WTC11 (cell line): ENCODE measurements around the gene STX2. TPM values are rescaled to one million over a fixed set of nuclear protein-coding genes. Genes with fewer than 3 reads are reported as not detected.

Experiments
- ATAC-seq: fragments of 200-7000 bp; cut with Tn5 transposase; 2 replicates; pipeline ENCODE4 v1.10.0; 2021; ENCODE audit warnings: mild to moderate bottlenecking, moderate library complexity
- CTCF ChIA-PET: fragments of 300-600 bp; sonication (Branson Sonifier 250); formaldehyde crosslinking; loops from one replicate; lab custom pipeline; 2021; ENCODE audit warnings: antibody characterized with exemption; lab: Charles Lee
- POLR2A ChIA-PET: fragments of 350-600 bp; sonication (Branson Sonifier 250); formaldehyde crosslinking; loops from one replicate; lab custom pipeline; 2021; ENCODE audit warnings: antibody characterized with exemption; lab: Charles Lee
- DNase-seq: peaks from one replicate; pipeline ENCODE4 v3.0.0; 2021; ENCODE audit warnings: low spot score
- H3K27ac Mint-ChIP-seq: 2 replicates; pipeline ENCODE4 v1.8.0; 2021; ENCODE audit warnings: mixed read lengths
- H3K27me3 Mint-ChIP-seq: 2 replicates; pipeline ENCODE4 v1.8.0; 2021; ENCODE audit warnings: low read depth, mild to moderate bottlenecking, moderate library complexity, mixed read lengths
- H3K36me3 Mint-ChIP-seq: 2 replicates; pipeline ENCODE4 v1.8.0; 2021; ENCODE audit warnings: mixed read lengths
- H3K4me1 Mint-ChIP-seq: 2 replicates; pipeline ENCODE4 v1.8.0; 2022; ENCODE audit warnings: mixed read lengths
- H3K4me3 Mint-ChIP-seq: 2 replicates; pipeline ENCODE4 v1.8.0; 2021; ENCODE audit warnings: mild to moderate bottlenecking, moderate library complexity, mixed read lengths
- H3K9me3 Mint-ChIP-seq: 2 replicates; pipeline ENCODE4 v1.8.0; 2021; ENCODE audit warnings: mixed read lengths
- AR ChIP-seq: fragments of 250-450 bp; sonication (Bioruptor Pico); IDR thresholded peaks from 2 replicates; pipeline ENCODE4 v1.9.0; 2021; ENCODE audit warnings: mild to moderate bottlenecking
- ATF3 ChIP-seq: sonication (generic); formaldehyde crosslinking; conservative IDR thresholded peaks from 2 replicates; pipeline ENCODE4 v1.8.1; 2022; ENCODE audit warnings: mild to moderate bottlenecking, missing genetic modification reagents
- CDX4 ChIP-seq: fragments of 250-450 bp; sonication (Bioruptor Pico); IDR thresholded peaks from 2 replicates; pipeline ENCODE4 v1.9.0; 2021; ENCODE audit warnings: moderate library complexity, mild to moderate bottlenecking, inconsistent platforms, borderline replicate concordance
- EMX1 ChIP-seq: fragments of 250-450 bp; sonication (Bioruptor Pico); IDR thresholded peaks from 2 replicates; pipeline ENCODE4 v1.8.0; 2021; ENCODE audit warnings: mild to moderate bottlenecking
- GTF2I ChIP-seq: fragments of 250-450 bp; sonication (Bioruptor Pico); conservative IDR thresholded peaks from 2 replicates; pipeline ENCODE4 v1.4.0; 2021; ENCODE audit warnings: mild to moderate bottlenecking
- MAX ChIP-seq: sonication (generic); formaldehyde crosslinking; IDR thresholded peaks from 2 replicates; pipeline ENCODE4 v1.8.0; 2022; ENCODE audit warnings: mild to moderate bottlenecking, missing genetic modification reagents
- MYBL2 ChIP-seq: sonication (generic); formaldehyde crosslinking; IDR thresholded peaks from 2 replicates; pipeline ENCODE4 v1.8.1; 2023; ENCODE audit warnings: mild to moderate bottlenecking, moderate library complexity, missing genetic modification reagents
- NFE2L1 ChIP-seq: sonication (generic); formaldehyde crosslinking; IDR thresholded peaks from 2 replicates; pipeline ENCODE4 v1.8.1; 2023; ENCODE audit warnings: missing genetic modification reagents
- PRDM15 ChIP-seq: sonication (generic); formaldehyde crosslinking; IDR thresholded peaks from 2 replicates; pipeline ENCODE4 v1.8.0; 2022; ENCODE audit warnings: missing genetic modification reagents
- PRRX2 ChIP-seq: fragments of 250-450 bp; sonication (Bioruptor Pico); IDR thresholded peaks from 2 replicates; pipeline ENCODE4 v1.8.0; 2021; ENCODE audit warnings: mild to moderate bottlenecking
- SOX15 ChIP-seq: fragments of 250-450 bp; sonication (Bioruptor Pico); IDR thresholded peaks from 2 replicates; pipeline ENCODE4 v1.9.0; 2021; ENCODE audit warnings: mild to moderate bottlenecking
- ZNF138 ChIP-seq: sonication (generic); formaldehyde crosslinking; conservative IDR thresholded peaks from 2 replicates; pipeline ENCODE4 v1.8.1; 2022; ENCODE audit warnings: mild to moderate bottlenecking, moderate library complexity, missing genetic modification reagents
- ZNF232 ChIP-seq: sonication (generic); formaldehyde crosslinking; IDR thresholded peaks from 2 replicates; pipeline ENCODE4 v1.8.0; 2022; ENCODE audit warnings: mild to moderate bottlenecking, missing genetic modification reagents
- ZNF317 ChIP-seq: sonication (generic); formaldehyde crosslinking; IDR thresholded peaks from 2 replicates; pipeline ENCODE4 v1.8.1; 2023; ENCODE audit warnings: low read depth, mild to moderate bottlenecking, moderate library complexity, missing genetic modification reagents, borderline replicate concordance
- ZNF423 ChIP-seq: fragments of 250-450 bp; sonication (Bioruptor Pico); IDR thresholded peaks from 2 replicates; pipeline ENCODE4 v2.1.2; 2022; ENCODE audit warnings: mild to moderate bottlenecking, moderate library complexity
- ZNF512 ChIP-seq: sonication (generic); formaldehyde crosslinking; IDR thresholded peaks from 2 replicates; pipeline ENCODE4 v1.8.1; 2022; ENCODE audit warnings: missing genetic modification reagents, borderline replicate concordance
- total RNA-seq: library from RNA; stranded (reverse); gene quantifications from 3 replicates; pipeline ENCODE4 v1.2.3, GENCODE V29; 2021

The STX2 gene
- total RNA-seq, 1 experiment from 2014 or later: 22.7 TPM

GRCh38 chr12:130766470-130766869, 72.6 kb downstream of the STX2 start (continued):
- TF ChIP-seq CDX4 (CRISPR knock-in tag) (no peak), PRDM15 (no peak)

GRCh38 chr12:130765186-130765659, 73.8 kb downstream of the STX2 start:
- Mint-ChIP-seq H3K27me3 (no peaks in the 10 kb centered on the region), H3K36me3 (no peaks in the 10 kb centered on the region), H3K9me3 (no peaks in the 10 kb centered on the region)
- ATAC-seq: no peak
- DNase-seq: no peak
- ChIA-PET CTCF (no interaction called here), POLR2A (no interaction called here)
- TF ChIP-seq ATF3 (CRISPR knock-in tag) (peak; percentile 67; the same call in 1 of the 2 replicates), EMX1 (0 out of 2 replicates have a peak, but pooled peaks have one; percentile 23), SOX15 (CRISPR knock-in tag) (0 out of 2 replicates have a peak, but pooled peaks have one; percentile 5), MYBL2 (no peak)
- TF ChIP-seq, all 79 proteins: peak for 3
- Mint-ChIP-seq H3K4me3 (no peak overlapping the region), H3K27ac (no peak overlapping the region), H3K4me1 (no peaks in the 10 kb centered on the region)

GRCh38 chr12:130764475-130765185, 74.4 kb downstream of the STX2 start:
- CTCF ChIA-PET: no interaction called here
- ATAC-seq: no peak
- 0 out of 2 replicates have a peak, but pooled peaks have one; percentile 10 for TF ChIP-seq EMX1
- TF ChIP-seq PRRX2 (CRISPR knock-in tag): no peak
- 0 out of 2 replicates have a peak, but pooled peaks have one; percentile 23 for TF ChIP-seq ZNF512 (CRISPR knock-in tag)
- 0 out of 2 replicates have a peak, but pooled peaks have one; percentile 16 for TF ChIP-seq NFE2L1 (CRISPR knock-in tag)
- TF ChIP-seq, all 79 proteins: peak for 3

GRCh38 chr12:130764073-130764472, 75.0 kb downstream of the STX2 start:
- Mint-ChIP-seq H3K4me1 (no peaks in the 10 kb centered on the region), H3K4me3 (no peak overlapping the region), H3K9me3 (no peaks in the 10 kb centered on the region), H3K27me3 (no peaks in the 10 kb centered on the region), H3K36me3 (no peaks in the 10 kb centered on the region), H3K27ac (no peak overlapping the region)
- ATAC-seq (no peak), DNase-seq (no peak)
- ChIA-PET CTCF (no interaction called here), POLR2A (no interaction called here)
- TF ChIP-seq PRRX2 (CRISPR knock-in tag): no peak
- TF ChIP-seq GTF2I (CRISPR knock-in tag): no peak
- no peak for TF ChIP-seq ZNF423 (CRISPR knock-in tag)
- TF ChIP-seq ZNF317 (CRISPR knock-in tag): no peak
- no peak for TF ChIP-seq ZNF138 (CRISPR knock-in tag)
- TF ChIP-seq MAX (CRISPR knock-in tag): no peak
- no peak for TF ChIP-seq ZNF232 (CRISPR knock-in tag)
- no peak for TF ChIP-seq AR (CRISPR knock-in tag)

More at GRCh38 chr12:130764475-130765185, 74.4 kb downstream of the STX2 start:
- H3K9me3 Mint-ChIP-seq: no peaks in the 10 kb centered on the region
- POLR2A ChIA-PET: no interaction called here
- no peak overlapping the region for H3K27ac Mint-ChIP-seq
- H3K4me3 Mint-ChIP-seq: no peak overlapping the region
- no peak for DNase-seq
- H3K4me1 Mint-ChIP-seq: no peaks in the 10 kb centered on the region
- no peaks in the 10 kb centered on the region for H3K27me3 Mint-ChIP-seq
- no peaks in the 10 kb centered on the region for H3K36me3 Mint-ChIP-seq
